Superior temporal gyrus (tissue), 1 donor: ENCODE results near the gene ZKSCAN2.

Source experiments
- DNase-seq: peaks from one replicate; pipeline ENCODE4 v3.0.0-alpha.2; 2016; ENCODE audit errors: extremely low spot score

Gene ZKSCAN2

DNA sequence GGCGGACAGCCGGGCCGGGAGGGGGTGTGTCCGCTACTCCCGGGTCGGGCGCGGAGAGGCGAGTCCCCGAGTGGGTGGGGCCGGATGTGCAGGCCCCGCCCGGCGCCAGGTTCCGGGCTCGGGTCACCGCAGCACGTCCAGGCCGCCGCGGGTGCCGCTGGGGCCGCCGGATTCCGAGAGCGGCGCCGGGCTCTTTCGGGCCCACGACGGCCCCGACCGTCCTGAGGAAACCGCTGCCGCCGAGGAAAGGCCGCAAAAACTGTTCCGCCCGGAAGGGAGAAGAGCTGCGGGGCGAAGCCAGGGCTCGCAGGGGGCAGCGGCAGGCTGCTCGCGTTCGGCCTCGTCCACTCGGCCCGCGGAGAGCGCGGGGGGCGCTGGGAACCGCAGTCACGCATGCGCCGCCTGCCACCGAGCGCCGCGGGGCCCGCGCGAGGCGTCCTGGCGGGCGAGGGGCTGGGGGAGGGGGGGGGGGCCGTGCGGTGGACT is at the start of gene ZKSCAN2:
Gene ZKSCAN2, minus strand, starts transcription at position 376 of the 486 bp plus-strand sequence. CDS start 718 bp downstream, outside the sequence.
- peak; percentile 81 for DNase-seq

DNA sequence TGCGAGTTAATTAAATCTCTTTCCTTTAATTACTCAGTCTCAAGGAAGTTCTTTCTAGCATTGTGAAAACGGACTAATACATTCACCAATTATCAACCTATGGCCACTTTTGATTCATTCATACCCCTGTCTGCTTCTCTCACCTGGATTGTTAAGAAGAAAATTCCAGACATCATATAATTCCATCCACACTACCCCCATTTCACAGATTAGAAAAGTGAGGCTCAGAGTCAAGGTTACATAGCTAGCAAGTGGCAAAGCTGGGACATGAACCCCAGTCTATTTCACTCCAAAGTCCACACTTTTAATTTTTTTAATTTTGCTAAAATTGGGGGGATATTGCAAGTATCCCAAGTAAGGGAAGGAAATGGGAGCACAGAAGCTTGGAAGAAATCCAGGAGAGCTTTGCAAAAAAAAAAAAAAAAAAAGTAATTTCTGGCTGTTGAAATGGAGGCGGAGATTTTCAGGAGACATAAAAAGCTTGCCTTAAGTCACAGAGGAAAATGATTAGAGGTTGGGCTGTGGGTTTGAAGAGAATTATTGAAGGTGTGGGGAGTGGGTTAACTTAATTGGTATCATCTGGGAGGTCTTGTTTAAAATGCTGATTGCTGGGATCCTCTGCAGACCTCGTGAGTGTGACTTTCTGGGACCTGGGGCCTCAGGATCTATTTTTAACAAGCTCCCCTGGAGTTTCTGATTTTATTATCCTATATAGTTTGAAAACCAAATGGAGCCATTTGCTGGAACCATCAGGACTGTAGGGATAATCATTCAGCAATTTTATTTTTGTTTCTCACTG is 42.3 kb upstream of the ZKSCAN2 start:
- no peak for DNase-seq

DNA sequence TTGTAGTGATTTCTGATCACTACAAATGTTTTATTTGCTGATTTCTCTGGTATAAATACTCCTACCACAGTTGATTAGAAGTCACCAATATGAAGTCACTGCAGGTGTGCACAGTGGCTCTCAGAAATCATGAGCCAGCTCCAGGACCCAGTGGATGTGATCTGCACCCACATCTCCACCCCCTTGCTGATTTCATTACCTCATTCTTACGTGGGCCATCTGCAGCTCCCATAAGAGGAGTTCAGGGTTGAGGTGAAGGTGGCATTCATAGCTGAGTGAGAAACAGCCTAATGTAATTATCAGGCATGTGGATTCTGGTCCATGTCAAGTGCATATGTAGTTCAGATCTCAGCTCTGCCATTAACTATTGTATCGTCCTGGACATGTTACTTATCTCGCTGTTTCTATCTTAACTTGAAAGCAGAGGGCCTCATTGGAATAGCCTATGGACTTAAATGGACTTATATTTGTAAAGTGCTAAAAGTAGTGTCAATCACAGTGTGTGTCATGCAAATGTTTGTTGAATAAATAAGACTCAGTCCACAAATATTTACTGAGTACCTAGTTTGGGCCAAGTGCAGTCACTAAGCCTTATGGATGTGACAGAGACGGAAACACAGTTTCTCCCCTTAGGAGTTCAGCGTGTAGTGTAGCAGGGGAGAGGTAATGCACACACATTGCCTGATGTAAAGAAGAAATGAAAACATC is 40.7 kb upstream of the ZKSCAN2 start:
- DNase-seq = no peak

DNA sequence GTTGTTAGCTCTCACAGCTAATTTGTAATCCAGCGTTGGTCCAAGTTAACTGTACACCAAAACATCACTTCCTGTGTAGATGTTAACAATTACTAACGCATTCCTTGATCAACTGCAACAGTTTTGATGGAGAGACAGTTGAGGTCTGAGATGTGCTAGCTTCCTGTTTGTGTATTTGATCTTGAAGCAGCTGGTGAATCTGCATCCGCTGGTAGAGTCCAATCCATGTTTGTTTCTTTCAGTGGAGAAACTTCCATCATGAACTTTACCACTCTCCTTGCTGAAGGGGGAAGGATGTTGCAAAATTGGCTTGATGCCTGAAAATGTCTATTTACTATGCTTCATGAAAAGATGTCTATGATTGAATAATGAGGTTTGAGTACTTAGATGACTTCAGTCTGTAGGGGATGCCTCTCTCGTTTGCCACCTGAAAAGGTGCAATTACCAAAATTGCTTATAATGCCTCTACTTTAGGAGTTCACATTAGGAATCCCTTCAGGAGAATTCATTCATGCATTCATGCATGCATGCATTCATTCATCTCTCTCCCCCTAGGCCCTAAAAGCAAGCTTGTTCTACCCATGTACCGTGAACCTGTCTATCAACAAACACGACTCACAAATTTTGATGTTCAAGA is 39.6 kb upstream of the ZKSCAN2 start:
- DNase-seq = no peak

DNA sequence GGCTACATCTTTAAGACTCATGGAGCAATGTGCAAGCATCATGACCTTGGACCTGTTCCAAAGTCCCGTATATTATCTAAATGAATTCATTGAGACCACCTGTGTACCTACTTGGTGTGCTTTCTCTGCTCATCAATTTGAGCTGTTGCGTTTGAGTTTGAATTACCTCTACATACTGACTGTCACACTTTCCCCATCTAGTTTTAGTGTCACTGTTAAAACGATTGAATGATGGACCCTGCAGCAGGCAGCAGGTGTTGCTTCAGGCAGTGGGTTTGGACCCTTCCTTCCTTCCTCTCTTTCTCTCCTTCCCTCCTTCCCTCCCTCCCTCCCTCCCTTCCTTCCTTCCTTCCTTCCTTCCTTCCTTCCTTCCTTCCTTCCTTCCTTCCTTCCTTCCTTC is 33.9 kb upstream of the ZKSCAN2 start:
- DNase-seq = no peak

DNA sequence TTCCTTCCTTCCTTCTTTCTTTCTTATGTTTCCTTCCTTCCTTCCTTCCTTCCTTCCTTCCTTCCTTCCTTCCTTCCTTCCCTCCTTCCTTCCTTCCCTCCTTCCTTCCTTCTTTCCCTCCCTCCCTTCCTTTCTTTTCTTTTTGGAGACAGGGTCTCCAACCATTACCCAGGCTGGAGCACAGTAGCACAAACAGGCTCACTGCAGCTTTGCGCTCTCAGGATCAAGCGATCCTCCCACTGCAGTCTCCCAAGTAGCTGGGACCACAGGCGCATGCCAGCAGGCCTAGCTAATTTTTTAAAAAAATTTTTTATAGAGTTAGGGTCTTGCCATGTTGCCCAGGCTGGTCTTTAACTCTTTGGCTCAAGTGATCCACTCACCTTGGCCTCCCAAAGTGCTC is 31.8 kb upstream of the ZKSCAN2 start:
- DNase-seq = no peak

DNA sequence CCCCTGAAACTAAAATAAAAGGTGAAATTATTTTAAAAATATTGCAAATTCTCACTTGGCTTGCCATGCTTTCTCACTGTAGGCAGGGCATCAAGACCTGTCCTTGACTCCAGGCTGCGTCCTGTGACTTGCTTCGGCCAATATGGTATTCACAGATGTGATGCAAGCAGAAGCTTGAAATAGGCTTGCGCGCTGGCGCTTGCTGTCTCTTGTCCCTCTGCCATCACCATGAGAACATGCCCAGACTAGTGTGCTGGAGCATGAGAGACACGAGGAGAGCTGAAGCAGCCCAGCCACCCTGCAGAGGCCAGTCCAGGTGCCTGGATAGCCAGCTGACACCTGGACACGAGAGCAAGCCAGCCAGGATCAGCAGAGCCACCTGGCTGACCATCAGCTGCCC is 21.8 kb upstream of the ZKSCAN2 start:
- no peak for DNase-seq

DNA sequence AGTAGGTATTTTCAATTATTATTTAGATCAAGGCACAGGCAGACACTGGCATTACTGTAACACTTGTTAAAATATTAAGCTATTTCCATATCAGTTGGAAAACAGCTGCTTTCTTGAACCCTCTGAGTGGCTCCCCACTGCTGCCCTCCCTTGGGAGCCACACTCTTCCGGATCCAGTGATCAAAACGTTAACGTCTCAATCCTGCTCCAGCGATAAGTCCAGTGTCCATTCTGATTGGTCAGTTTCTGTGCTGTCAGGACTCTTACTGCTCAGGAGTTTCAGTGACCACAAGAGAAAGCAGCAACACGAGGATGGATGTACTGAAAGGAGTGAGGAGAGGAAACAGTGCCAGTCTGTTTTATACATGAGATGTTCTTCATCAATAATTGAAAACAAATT is 13.8 kb upstream of the ZKSCAN2 start:
- DNase-seq = no peak

DNA sequence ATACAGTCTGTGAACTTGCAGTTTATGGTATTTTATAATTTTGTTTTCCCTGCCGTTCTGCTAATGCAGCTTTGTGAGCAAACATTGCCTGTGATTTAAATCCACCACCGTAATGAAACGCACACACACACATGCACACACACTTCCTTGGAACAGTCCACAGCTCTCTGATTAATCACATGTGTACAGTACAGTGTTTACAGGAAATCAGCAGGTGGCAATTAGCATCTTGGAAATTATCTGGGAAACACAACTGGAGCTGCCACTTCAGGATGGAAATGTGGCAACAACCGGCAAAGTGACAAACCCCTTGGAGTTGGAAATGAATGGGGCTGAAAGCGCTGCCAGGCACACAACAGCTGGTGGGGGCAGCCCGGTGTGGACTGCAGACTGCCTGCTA is 12.9 kb upstream of the ZKSCAN2 start:
- no peak for DNase-seq

DNA sequence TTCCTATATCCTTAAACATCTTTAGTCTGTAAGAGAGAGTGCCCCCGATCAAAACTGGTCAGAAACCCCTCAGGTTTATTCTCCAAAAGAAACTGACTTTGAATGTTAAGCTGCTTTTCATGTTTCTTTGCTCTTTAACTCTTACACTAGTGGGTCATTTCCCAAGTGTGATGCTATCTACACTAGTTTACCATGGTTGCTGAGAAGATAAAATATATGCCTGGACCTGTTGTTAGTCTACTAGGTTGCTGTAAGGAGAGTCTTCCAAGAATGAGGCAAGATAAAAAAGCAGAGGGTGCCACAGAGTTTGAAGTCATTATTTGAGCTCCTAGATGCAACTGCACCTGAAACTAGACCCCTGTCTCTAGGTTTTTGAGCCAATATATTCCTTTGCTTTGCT is 12.2 kb upstream of the ZKSCAN2 start:
- DNase-seq = no peak

DNA sequence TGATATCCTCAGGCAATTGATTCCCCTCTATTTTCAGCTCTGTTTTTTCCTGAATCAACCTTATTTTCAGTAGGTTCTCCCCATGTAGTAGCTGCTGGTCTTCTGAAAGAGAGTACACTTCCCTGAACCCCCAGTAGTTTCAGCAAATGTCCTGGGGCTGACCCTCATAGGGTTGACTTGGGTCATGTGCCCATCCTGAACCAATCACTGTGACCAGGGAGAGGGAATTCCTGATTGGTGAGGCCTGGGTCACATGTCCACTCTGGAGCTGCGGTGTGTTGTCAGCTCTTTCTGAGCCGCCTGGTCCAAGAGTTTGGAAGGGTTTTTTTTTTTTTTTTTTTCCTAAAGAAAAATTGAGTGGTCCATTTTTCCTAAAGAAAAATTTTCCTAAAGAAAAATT is 8.3 kb upstream of the ZKSCAN2 start:
- no peak for DNase-seq

DNA sequence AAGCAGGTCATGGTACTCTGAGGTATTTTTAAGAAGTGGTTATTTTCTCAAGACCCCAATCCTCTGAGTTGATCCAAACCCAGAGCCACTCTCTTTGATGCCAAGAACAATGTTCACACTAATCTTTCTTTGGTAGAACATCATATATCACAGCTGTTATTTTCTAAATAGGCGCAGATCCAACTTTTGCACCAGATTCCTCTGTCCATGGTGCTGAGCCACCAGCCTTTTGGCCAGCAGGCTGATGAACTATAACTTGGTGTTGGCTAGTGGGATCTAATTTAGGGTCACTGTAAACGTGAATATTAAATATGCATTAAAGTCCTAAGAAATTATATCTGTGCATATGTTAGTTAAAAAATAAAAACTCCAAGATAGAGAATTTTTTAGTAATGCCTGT is 7.0 kb upstream of the ZKSCAN2 start:
- DNase-seq = peak; percentile 17

DNA sequence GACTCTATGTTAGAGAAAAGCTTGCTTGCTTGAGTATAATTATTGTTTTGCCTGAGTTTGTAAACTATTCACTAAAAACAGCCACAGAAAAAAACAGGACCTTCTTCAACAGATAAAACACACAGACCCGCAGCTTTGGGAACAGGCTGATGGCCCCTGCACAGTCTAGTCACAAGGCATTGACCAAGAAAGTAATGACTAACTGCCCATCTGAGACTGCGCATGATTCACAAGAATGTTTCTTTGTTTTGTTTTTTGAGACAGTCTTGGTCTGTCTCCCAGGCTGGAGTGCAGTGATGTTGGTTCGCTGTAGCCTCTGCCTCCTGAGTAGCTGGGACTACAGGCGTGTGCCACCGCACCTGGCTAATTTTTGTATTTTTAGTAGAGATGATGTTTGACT is 2.8 kb upstream of the ZKSCAN2 start:
- no peak for DNase-seq

DNA sequence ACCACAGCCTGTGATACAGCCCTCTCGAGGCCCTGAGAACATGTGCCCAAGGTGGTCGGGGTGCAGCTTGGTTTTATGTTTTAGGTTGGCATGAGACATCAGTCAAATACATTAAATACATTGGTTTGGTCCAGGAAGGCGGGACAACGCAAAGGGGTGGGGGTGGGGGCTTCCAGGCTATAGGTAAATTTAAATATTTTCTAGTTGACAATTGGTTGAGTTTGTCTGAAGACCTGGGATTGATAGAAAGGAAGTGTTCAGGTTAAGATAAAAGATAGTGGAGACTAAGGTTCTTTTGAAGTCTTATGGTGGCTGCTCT is 1.2 kb upstream of the ZKSCAN2 start:
- DNase-seq = no peak

DNA sequence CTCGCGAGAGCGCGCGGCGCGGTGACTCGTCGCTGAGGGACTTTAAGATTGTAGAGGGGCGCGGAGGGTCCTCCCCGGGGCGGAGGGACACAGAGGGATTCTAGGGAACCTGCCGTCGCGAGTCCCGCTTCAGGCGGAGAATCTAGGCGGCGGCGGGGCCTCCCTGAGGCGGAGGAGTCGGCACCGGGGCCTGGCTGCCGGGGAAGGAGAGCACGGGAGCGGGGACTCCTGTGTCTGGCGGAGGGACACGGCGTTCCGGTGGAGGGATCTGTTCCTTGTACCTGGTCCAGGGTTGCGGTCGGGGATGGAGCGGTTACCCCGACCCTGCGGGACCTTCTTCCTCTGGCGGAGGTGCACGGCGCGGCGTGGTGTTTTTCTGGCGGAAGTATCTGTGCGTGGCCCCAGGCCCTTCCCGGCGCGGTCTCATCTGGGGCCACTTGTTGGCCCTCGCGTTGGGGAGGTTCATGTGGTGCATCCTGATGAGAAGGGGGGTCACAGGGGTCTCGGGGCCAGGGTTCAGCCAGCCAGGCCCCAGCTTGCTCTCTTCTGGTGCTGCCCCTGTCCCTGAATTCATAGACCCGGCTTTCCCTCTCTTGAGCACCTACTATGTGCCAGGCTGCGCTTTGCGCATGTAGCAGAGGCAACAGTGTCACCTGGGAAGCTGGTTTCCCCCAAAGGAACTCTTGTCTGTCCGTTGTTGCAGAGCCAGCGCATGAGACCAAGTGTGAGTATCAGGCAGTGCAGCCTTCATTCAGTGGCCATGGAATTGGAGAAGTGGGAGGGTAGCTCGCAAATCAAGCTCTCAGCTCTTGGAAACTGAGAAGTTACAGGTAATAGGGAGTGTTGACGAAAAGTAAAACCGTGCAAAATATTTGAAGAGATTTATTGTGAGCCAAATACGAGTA is 563 bp upstream of the ZKSCAN2 start:
- peak; percentile 76 for DNase-seq

DNA sequence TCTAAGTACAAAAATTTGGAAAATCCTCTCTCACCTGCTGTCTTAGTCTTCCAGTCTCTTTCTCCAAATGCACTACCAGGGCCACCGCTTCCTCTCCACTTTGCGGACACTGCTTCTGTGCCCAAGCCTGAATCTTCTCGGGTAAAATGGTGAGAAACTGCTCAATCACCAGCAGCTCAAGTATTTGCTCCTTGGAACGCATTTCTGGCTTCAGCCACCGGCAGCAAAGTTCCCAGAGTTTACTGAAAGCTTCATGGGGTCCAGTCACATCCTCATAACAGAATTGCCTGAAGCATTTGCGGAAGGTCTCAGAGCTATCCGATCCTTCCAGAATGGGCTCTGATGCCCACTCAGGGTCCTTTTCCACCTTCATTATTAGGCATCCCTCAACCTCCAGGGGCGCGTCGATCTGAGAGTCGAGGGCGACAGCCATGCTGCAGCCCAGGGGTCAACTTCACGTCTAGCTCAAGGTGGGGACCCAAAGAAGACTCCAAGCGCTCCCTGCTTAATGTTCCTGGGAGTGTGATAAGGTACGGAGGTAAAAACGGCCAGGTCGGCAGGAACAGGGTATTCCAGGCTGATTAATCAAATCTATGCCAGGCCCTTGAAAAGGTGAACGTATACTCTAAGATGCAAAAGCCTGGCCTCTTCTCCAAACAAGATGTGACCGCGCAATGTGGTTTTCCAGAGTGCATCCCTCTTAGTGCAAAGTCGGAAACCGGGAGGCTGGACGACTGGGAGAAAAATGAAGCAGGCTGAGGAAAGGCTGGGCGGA is 763 bp downstream of the ZKSCAN2 start:
- peak; percentile 20 for DNase-seq

DNA sequence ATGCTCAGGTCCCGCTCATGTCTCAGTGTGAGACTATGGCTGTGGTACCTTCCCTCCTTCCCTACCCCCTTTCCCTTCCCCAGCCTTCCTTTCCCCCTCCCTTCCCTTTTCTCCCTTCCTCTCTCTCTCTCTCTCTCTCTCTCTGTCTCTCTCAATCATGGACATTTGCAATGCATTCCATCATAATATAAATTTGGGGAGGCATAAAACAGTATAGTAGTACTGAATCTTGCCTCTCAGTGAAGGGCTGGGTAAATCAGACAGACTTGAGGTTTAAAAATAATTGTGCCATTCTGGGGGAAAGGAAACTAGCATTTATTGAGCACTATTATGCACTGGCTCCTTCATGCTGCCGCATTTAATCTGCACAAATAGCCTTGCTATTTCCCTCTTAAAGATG is 4.3 kb downstream of the ZKSCAN2 start:
- no peak for DNase-seq

DNA sequence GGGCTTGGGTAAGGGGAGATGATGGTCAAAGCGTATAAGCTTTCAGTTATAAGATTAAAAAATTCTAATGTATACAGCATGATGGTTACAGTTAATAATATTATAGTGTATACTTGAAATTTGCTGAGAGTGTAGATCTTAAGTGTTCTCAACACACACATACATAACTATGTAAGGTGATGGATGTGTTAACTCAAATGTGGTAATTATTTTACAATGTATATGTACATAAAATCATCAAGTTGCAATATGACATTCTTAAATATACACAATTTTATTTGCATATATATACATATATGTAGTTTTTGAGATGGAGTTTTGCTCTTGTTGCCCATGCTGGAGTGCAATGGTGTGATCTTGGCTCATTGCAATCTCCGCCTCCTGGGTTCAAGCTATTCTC is 7.2 kb downstream of the ZKSCAN2 start:
- DNase-seq = no peak

DNA sequence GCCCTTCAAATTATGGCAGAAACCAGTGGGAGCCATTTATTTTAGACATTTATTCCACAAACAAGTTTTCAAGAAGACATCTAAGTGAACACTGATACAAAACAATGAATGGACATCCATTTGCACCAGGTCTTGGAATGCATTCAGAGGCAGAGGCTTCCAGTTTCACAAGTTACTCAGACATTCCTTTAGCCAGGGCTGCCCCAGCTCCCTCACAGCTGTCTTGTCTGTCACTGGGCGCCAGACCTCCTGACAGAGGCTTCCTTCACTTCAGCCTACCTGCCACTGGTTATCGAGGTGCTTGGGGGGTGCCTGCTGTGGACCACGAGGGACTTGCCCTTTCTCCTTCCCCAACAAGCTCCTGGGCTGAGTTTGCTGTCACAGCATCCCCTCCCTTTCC is 21.7 kb downstream of the ZKSCAN2 start:
- no peak for DNase-seq

DNA sequence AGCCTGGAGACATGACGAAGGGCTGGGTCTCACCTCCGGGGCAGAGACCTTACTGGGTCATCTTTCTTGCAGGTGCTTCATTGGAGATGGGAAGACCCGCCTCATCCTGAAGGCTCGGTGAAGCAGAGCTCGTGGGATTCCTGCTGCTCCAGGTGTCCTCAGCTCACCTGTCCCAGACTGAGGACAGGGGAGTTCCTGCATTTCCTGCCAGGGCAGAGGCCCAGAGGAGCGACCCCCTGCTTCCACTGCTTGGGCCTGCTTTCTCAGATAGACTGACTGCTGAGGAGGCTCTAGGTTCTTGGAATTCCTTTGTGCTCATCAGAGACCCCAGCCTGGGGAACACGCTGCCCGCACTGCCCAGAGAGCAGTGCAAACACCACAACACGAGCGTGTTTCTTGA is 29.3 kb downstream of the ZKSCAN2 start:
- no peak for DNase-seq

DNA sequence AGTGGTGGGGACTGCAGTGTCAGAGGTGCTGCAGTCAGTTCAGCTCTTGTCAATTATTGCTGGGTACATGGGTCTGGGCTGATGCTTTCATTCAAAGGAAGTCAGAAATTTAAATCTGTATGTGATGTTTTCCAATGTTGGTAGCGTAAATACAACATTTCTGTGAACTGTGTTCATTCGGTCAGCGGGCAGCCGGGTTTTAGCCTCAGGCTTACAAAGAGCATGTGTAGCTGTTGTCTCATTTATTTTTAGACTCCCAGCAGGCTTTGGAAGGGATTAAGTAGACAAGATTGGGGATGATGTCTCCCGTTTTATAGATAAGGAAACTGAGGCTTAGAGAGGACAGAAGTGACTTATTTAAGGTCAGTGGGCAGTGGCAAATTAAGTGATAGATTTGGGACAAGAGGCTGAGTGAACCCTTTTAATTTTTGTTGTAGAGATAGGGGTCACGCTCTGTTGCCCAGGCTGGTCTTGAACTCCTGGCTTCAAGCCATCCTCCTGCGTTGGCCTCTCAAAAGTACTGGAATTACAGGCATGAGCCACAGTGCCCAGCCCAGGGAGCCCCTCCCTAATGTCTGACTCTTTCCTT is 32.8 kb downstream of the ZKSCAN2 start:
- no peak for DNase-seq
